Sigmoid colon (tissue), 7 donors: Measurements from ENCODE around the gene HLA-DQA2. TPM values are rescaled to one million over a fixed set of nuclear protein-coding genes. Genes with fewer than 3 reads are reported as not detected.
"Not testable (repeated sequence)": the region's sequence is repeated elsewhere in the genome, so short reads cannot be mapped to it uniquely, and the experiment has no call there.

Experiments used
- DNase-seq: peaks from one replicate; pipeline ENCODE4 v3.0.0-alpha.2; 2019
- H3K27ac ChIP-seq, 4 donors: fragments of 200-600 bp; sonication (generic); one replicate each; pipeline ENCODE4 v1.5.1; 2016 to 2019; ENCODE audit warnings: mild to moderate bottlenecking in 1 of 4
- H3K27me3 ChIP-seq, 3 donors: fragments of 200-600 bp; sonication (generic); one replicate each; pipeline ENCODE4 v1.5.1; 2019; ENCODE audit warnings: mild to moderate bottlenecking in 1 of 3
- H3K36me3 ChIP-seq, 4 donors: fragments of 200-600 bp; sonication (generic); one replicate each; pipeline ENCODE4 v1.5.1; 2016 to 2019
- H3K4me1 ChIP-seq, 4 donors: fragments of 200-600 bp; sonication (generic); one replicate each; pipeline ENCODE4 v1.5.1; 2017 to 2019
- H3K4me3 ChIP-seq, 4 donors: fragments of 200-600 bp; sonication (generic); one replicate each; pipeline ENCODE4 v1.5.1; 2017 to 2019; ENCODE audit warnings: mild to moderate bottlenecking in 2 of 4, moderate library complexity in 1 of 4
- H3K9me3 ChIP-seq, 4 donors: fragments of 200-600 bp in 3 of 4; sonication (generic) in 3 of 4; one replicate each; pipeline versions ENCODE4 v1.5.1 to v1.6.1; 2013 to 2019
- EP300 ChIP-seq, 4 donors: sonication (generic); formaldehyde crosslinking; IDR thresholded peaks; one replicate each; pipeline ENCODE4 v1.6.1; 2017; ENCODE audit warnings: antibody characterized with exemption in 4 of 4
- POLR2A ChIP-seq, 2 donors: fragments of 450-650 bp; IDR thresholded peaks; one replicate each; pipeline ENCODE4 v1.6.1; 2016; ENCODE audit warnings: antibody characterized with exemption in 2 of 2, mild to moderate bottlenecking in 2 of 2, moderate library complexity in 2 of 2
- POLR2AphosphoS5 ChIP-seq, 4 donors: sonication (generic); formaldehyde crosslinking; IDR thresholded peaks; one replicate each; pipeline ENCODE4 v1.6.1; 2017; ENCODE audit warnings: antibody characterized with exemption in 4 of 4
- WGBS, 2 donors: extraction: QIAGEN DNeasy Blood & Tissue Kit; methylation state at CpG; one replicate each; pipeline ENCODE4 v1.1.7; 2013; 5-methylcytosine and 5-hydroxymethylcytosine counted together
- intact Hi-C: fragments of 100-400 bp; cut with DNase I; formaldehyde crosslinking; loops from one replicate; pipeline ENCODE4 v1.15.1; 2023
- polyA plus RNA-seq, 3 donors: library from polyadenylated mRNA; stranded (reverse); fragments of 200-250 nt; gene quantifications; one replicate each; pipeline ENCODE4 v1.2.3, GENCODE V29; 2013
- total RNA-seq, 4 donors: library from RNA; depleted of rRNA; stranded (reverse); fragments of >200 nt; gene quantifications; one replicate each; pipeline ENCODE4 v1.1.0, GENCODE V29; 2016
- TF ChIP-seq, protein P1 (sequence below), 4 experiments: fragments of 450-650 bp in 3 of 4; fragments of 200-600 bp in 1 of 4; IDR thresholded peaks; one replicate each; pipeline ENCODE4 v1.5.1; 2016 to 2019; ENCODE audit warnings: antibody characterized with exemption in 4 of 4, mild to moderate bottlenecking in 3 of 4, moderate library complexity in 2 of 4
- donor health status: healthy with polysubstance abuse.
- donor health status: Bipolar disorder and iron deficiency.
- donor health status: healthy.

Gene HLA-DQA2
- total and polyA plus RNA-seq, 7 donors, result 0.17 to 1.7 (median 0.75) TPM; not detected in 3

DNA sequence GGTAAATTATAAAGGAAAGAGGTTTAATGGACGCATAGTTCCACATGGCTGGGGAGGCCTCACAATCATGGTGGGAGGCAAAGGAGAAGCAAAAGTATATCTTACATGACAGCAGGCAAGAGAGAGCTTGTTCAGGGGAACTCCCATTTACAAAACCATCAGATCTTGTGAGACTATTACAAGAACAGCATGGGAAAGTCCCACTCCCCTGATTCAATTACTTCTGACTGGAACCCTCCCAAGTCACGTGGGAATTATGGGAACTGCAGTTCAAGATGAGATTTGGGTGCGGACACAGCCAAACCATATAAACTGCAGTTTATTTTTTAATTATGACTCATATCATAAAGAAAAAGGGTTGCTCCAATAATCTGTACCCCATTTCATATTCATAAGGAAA, 22.3 kb upstream of the HLA-DQA2 start:
- TF ChIP-seq EP300 (IDR thresholded peaks at IDR 0.05) (no peak), POLR2A (IDR thresholded peaks at IDR 0.05) (no peak), POLR2AphosphoS5 (IDR thresholded peaks at IDR 0.05) (no peak)
- TF ChIP-seq, protein P1, sequence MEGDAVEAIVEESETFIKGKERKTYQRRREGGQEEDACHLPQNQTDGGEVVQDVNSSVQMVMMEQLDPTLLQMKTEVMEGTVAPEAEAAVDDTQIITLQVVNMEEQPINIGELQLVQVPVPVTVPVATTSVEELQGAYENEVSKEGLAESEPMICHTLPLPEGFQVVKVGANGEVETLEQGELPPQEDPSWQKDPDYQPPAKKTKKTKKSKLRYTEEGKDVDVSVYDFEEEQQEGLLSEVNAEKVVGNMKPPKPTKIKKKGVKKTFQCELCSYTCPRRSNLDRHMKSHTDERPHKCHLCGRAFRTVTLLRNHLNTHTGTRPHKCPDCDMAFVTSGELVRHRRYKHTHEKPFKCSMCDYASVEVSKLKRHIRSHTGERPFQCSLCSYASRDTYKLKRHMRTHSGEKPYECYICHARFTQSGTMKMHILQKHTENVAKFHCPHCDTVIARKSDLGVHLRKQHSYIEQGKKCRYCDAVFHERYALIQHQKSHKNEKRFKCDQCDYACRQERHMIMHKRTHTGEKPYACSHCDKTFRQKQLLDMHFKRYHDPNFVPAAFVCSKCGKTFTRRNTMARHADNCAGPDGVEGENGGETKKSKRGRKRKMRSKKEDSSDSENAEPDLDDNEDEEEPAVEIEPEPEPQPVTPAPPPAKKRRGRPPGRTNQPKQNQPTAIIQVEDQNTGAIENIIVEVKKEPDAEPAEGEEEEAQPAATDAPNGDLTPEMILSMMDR (IDR thresholded peaks at IDR 0.05), result no peak
- intact Hi-C loops, result no loop called here
- H3K4me3 ChIP-seq, result no peak overlapping the region
- no peaks in the 10 kb centered on the region for H3K36me3 ChIP-seq
- no peak for DNase-seq
- H3K9me3 ChIP-seq, result no peaks in the 10 kb centered on the region
- 38 to 63% methylated on average over 3 of the region's 3 CpGs for WGBS, 2 donors
- peaks cover 0 to 2% (median 0%) of the 10 kb centered on the region in 3 donors for H3K27me3 ChIP-seq
- no peaks in the 10 kb centered on the region for H3K4me1 ChIP-seq
- no peak overlapping the region for H3K27ac ChIP-seq

DNA sequence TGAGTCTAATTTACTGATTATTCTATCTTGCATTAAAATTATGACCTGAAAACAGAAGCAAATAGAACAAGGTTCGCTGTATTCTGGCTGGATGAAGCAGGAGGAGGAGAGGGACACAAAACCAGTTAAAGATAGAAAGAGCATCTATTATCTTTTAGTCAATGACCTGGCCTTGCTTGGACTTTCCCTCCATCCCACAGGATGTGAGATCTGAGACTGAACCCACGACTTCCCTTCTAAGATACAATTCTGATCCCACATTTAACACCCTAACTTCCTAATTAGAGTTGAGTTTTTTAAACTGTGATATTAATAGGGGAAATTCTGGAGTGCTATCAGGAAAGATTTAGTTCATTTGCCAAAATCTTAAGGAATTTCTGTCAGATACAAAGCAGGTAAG, 3.1 kb upstream of the HLA-DQA2 start:
- Histone ChIP-seq H3K4me3 (no peak overlapping the region), H3K36me3 (no peaks in the 10 kb centered on the region), H3K9me3 (no peaks in the 10 kb centered on the region), H3K4me1 (no peaks in the 10 kb centered on the region), H3K27ac (no peak overlapping the region), H3K27me3 (no peaks in the 10 kb centered on the region)
- intact Hi-C loops, result no loop called here
- TF ChIP-seq POLR2A (IDR thresholded peaks at IDR 0.05), result no peak
- TF ChIP-seq, protein P1 (IDR thresholded peaks at IDR 0.05), result no peak
- TF ChIP-seq POLR2AphosphoS5 (IDR thresholded peaks at IDR 0.05), result no peak
- TF ChIP-seq EP300 (IDR thresholded peaks at IDR 0.05), result no peak
- DNase-seq, result no peak
- WGBS, 2 donors, result 44 to 57% methylated on average over 2 of the region's 2 CpGs

DNA sequence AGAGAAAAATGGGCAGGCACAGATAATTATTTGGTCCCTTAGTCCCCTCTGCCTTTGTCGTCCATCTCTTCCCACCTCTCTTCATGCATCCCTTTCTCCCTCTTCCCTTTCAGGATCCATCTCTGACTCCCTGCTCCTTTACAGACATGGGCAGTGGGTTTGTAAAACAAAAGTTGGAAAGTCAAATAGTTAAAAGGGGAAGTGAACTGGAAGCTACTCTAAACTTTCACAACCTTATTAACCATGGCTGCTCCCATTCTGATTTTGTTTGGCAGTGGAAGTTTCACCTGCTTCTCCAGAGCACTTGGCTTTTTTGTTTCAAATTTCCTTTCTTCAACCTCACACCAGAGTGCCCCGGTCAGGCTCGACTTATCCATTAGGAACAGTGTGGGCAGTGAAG, 1.2 kb downstream of the HLA-DQA2 start:
- H3K36me3 ChIP-seq, result no peaks in the 10 kb centered on the region
- H3K27ac ChIP-seq, result no peak overlapping the region
- H3K4me1 ChIP-seq, result no peaks in the 10 kb centered on the region
- H3K9me3 ChIP-seq, result no peaks in the 10 kb centered on the region
- intact Hi-C loops, result no loop called here
- no peak for TF ChIP-seq EP300 (IDR thresholded peaks at IDR 0.05)
- TF ChIP-seq, protein P1 (IDR thresholded peaks at IDR 0.05), result no peak
- TF ChIP-seq POLR2AphosphoS5 (IDR thresholded peaks at IDR 0.05), result no peak
- TF ChIP-seq POLR2A (IDR thresholded peaks at IDR 0.05), result no peak
- DNase-seq, result no peak
- whole genome bisulfite sequencing, 2 donors, result 92 to 93% methylated on average over 3 of the region's 3 CpGs
- H3K4me3 ChIP-seq, result no peak overlapping the region
- no peaks in the 10 kb centered on the region for H3K27me3 ChIP-seq

DNA sequence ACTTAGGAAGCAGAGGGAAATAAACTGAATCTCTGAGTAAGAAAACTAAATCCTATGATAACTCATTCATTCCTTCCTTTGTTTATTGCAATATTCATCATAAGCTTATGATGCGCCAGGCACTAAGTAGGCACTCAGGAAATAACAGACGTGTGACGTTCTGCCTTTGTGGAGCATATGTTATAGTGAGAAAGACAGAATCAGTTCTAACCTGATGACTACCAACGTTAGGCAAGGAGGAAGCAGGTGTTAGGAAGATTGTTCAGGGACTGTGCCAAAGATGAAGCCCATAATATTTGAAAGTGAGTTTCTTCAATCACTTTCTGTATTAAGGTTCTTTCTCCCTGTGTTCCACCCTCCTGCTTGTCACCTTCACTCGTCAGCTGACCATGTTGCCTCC, 3.6 kb downstream of the HLA-DQA2 start:
- Histone ChIP-seq H3K27me3 (peaks cover 0 to 1% (median 0%) of the 10 kb centered on the region in 3 donors), H3K9me3 (no peaks in the 10 kb centered on the region), H3K4me1 (no peaks in the 10 kb centered on the region), H3K4me3 (no peak overlapping the region), H3K36me3 (no peaks in the 10 kb centered on the region), H3K27ac (no peak overlapping the region)
- intact Hi-C loops, result loop anchor here (5.0 kb wide), 1 partner anchor 102 kb away; no protein-coding TSS in a partner anchor
- 38 to 48% methylated on average over 5 of the region's 5 CpGs for WGBS, 2 donors
- no peak for DNase-seq
- TF ChIP-seq EP300 (IDR thresholded peaks at IDR 0.05), result no peak
- TF ChIP-seq POLR2A (IDR thresholded peaks at IDR 0.05), result no peak
- TF ChIP-seq, protein P1 (IDR thresholded peaks at IDR 0.05), result no peak
- no peak for TF ChIP-seq POLR2AphosphoS5 (IDR thresholded peaks at IDR 0.05)

DNA sequence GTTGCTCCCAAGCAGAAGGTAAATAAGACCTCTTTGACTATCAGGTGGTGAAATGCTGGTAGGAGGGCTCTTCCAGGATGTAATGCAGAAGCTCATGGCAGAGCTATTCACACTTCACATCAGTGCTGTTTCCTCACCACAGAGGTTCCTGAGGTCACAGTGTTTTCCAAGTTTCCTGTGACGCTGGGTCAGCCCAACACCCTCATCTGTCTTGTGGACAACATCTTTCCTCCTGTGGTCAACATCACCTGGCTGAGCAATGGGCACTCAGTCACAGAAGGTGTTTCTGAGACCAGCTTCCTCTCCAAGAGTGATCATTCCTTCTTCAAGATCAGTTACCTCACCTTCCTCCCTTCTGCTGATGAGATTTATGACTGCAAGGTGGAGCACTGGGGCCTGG, 4.5 kb downstream of the HLA-DQA2 start:
- H3K36me3 ChIP-seq, H3K4me3 ChIP-seq, H3K27ac ChIP-seq, H3K27me3 ChIP-seq, H3K4me1 ChIP-seq, DNase-seq, H3K9me3 ChIP-seq: not testable (repeated sequence)
- intact Hi-C loops, result loop anchor here (5.0 kb wide), 1 partner anchor 103 kb away; no protein-coding TSS in a partner anchor
- 64 to 80% methylated on average over 1 of the region's 1 CpG for whole genome bisulfite sequencing, 2 donors
